Activated naive CD4-positive, alpha-beta T cell treated with Interleukin-2 at 50 U/mL for 16 hours (primary cell): ENCODE data around the gene TCF20.
A peak's percentile ranks its signal among the peaks of the same experiment; 100 is the strongest.

Experiments used
- DNase-seq: peaks from one replicate; pipeline ENCODE4 v3.0.0-alpha.2; 2020

The TCF20 gene

GRCh38 chr22:42281706-42282251, 11.3 kb upstream of the TCF20 start:
- DNase-seq, result no peak

GRCh38 chr22:42281284-42281683, 10.8 kb upstream of the TCF20 start:
- no peak for DNase-seq

- no peak for DNase-seq
Measured at GRCh38 chr22:42280836-42281235, 10.4 kb upstream of the TCF20 start.

GRCh38 chr22:42280140-42280539, 9.7 kb upstream of the TCF20 start:
- DNase-seq, result no peak

- no peak for DNase-seq
Measured at GRCh38 chr22:42279425-42280020, 9.1 kb upstream of the TCF20 start.

GRCh38 chr22:42277988-42278776, 7.7 kb upstream of the TCF20 start:
- DNase-seq, result no peak

GRCh38 chr22:42277232-42277753, 6.8 kb upstream of the TCF20 start:
- DNase-seq, result no peak

GRCh38 chr22:42275970-42276369, 5.5 kb upstream of the TCF20 start:
- DNase-seq, result no peak

GRCh38 chr22:42275176-42275575, 4.7 kb upstream of the TCF20 start:
- DNase-seq, result no peak

- no peak for DNase-seq
Measured at GRCh38 chr22:42273855-42274451, 3.5 kb upstream of the TCF20 start.

- DNase-seq, result no peak
Measured at GRCh38 chr22:42272431-42272999, 2.1 kb upstream of the TCF20 start.

GRCh38 chr22:42271906-42272305, 1.5 kb upstream of the TCF20 start:
- DNase-seq, result no peak

- no peak for DNase-seq
Measured at GRCh38 chr22:42271191-42271813, 849 bp upstream of the TCF20 start.

- DNase-seq, result no peak
Measured at GRCh38 chr22:42270176-42270509, 310 bp downstream of the TCF20 start.

GRCh38 chr22:42269432-42270175, 849 bp downstream of the TCF20 start:
- DNase-seq, result peak; percentile 74

- DNase-seq, result no peak
Measured at GRCh38 chr22:42268852-42269410, 1.5 kb downstream of the TCF20 start.

GRCh38 chr22:42265321-42265720, 5.1 kb downstream of the TCF20 start:
- no peak for DNase-seq

- no peak for DNase-seq
Measured at GRCh38 chr22:42263944-42264343, 6.5 kb downstream of the TCF20 start.

GRCh38 chr22:42262964-42263363, 7.5 kb downstream of the TCF20 start:
- no peak for DNase-seq

- DNase-seq, result no peak
Measured at GRCh38 chr22:42261296-42261695, 9.2 kb downstream of the TCF20 start.

- no peak for DNase-seq
Measured at GRCh38 chr22:42258126-42258525, 12.3 kb downstream of the TCF20 start.

- no peak for DNase-seq
Measured at GRCh38 chr22:42257386-42257785, 13.1 kb downstream of the TCF20 start.
